GM21360 (cell line): ENCODE results near the gene SIK1.
"Not testable (repeated sequence)": the region's sequence is repeated elsewhere in the genome, so short reads cannot be mapped to it uniquely, and the experiment has no call there.

Source experiments
- ATAC-seq: cut with Tn5 transposase; IDR thresholded peaks from one replicate; pipeline ENCODE4 v1.9.1; 2021; ENCODE audit warnings: mild to moderate bottlenecking, moderate library complexity; ENCODE audit not compliant: unreplicated experiment

SIK1 gene

GRCh38 chr21:43398000-43398399 is 28.9 kb downstream of the SIK1 start:
- ATAC-seq, result not testable (repeated sequence)

- not testable (repeated sequence) for ATAC-seq
Observed at GRCh38 chr21:43397439-43397808, 29.5 kb downstream of the SIK1 start.

DNA sequence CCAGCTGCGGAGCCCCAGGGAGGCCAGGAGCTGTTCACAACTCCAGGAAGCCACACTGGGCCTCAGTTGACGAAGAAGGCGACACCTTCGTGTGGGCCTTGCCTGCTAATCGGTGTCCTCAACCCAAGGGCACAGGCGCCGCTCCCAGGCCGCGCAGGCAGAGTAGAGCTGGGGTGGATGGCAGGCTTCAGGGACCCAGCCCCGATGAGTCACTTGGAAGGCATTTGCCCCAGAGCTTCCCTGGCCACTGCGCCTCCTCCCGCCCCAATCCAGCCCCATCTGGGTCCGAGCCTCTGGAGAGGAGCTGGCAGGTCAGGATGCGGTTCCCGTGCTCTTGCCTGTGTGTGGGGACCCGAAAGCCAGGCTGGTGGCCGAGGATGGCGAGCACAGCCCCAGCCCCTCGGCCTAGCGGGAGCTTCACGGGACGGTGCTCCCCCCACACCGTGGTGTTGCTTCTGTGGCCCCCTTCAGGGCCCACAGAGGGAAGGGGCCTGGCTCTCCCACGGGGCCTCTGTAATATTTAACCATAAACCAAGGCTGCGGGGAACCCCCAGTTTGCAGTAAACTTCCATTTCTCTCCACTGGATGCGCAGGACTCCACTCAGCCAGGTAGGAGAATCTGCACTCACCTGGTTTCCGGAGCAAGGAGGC is 30.0 kb downstream of the SIK1 start:
- not testable (repeated sequence) for ATAC-seq

- not testable (repeated sequence) for ATAC-seq
Observed at GRCh38 chr21:43383351-43383750, 43.6 kb downstream of the SIK1 start.

DNA sequence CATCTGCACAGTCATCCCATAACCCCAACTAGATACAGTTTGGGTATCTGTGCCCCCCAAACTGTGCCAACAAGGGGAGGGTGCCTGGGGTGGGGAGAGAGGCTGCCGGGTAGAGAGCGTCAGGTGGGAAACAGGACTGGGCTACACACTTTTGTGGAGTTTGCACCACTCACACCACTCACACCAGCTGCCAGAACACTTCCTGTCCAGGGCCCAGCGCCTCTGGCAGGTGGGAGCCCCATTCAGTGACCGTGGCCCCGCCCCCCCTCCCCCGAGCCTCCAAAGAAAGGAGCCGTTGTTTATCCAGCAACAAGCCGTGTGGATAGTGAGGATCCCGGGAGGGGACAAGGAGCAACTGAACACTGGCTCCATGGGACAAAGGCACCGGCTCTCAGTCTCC is 44.0 kb downstream of the SIK1 start:
- ATAC-seq, result not testable (repeated sequence)

DNA sequence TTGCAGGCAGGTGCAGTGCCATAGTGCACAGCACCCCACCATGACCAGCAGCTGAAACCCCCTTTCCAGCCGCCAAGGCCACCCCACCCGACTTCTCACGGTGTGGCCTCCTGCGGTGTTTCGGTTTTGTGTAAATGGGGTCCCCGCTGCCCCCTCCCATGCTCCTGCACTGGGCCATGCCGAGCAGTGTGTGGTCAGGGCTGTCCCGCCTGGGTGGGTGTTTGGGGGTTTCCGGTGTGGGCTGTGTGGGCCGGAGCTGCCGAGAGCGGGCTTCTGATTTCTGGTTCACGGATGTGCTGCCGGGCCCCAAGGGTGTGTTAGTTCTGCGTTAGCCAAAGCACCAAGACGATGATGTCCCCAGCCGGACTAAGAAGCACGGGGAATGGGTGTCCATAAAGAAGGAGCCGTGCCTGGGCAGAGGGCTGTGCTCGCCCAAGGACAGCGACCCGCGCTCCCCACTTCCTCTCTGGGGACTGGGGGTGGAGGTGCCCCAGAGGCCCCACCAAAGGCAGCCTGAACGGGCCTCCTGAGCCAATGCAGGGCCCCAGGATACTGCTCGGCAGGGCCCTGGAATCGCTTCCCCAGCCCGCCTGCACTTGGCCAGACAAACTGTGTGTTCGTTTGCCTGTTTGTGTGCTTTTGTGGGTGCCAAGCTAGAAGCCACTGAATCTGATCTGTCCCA is 45.9 kb downstream of the SIK1 start:
- ATAC-seq, result not testable (repeated sequence)

- ATAC-seq, result not testable (repeated sequence)
Observed at GRCh38 chr21:43380337-43380736, 46.6 kb downstream of the SIK1 start.

DNA sequence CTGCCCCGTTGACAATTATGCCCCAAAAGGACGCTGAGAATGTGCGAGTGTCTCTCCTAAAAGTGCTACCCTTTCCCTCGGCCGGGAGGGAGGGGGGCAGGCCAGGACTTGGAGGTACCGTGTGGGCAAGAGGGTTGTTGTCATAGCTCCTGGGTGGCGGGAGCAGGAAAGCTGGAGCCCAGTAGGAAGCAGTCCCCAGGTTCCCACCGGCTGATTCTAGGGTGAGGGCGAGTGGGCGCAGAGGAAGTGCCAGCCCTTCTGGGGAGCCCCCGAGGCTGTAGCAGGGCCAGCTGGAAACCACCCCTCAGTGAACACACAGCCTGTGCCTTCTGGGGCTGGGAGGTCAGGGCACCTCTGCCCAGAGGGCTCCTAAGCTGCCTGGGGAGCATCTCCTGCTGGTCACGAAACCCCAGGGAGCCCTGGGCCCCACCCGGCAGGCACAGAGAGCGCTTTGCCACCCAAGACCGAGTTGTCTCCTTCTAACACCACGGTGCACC is 47.3 kb downstream of the SIK1 start:
- ATAC-seq, result not testable (repeated sequence)

GRCh38 chr21:43376478-43376882 is 50.5 kb downstream of the SIK1 start:
- ATAC-seq, result no peak

DNA sequence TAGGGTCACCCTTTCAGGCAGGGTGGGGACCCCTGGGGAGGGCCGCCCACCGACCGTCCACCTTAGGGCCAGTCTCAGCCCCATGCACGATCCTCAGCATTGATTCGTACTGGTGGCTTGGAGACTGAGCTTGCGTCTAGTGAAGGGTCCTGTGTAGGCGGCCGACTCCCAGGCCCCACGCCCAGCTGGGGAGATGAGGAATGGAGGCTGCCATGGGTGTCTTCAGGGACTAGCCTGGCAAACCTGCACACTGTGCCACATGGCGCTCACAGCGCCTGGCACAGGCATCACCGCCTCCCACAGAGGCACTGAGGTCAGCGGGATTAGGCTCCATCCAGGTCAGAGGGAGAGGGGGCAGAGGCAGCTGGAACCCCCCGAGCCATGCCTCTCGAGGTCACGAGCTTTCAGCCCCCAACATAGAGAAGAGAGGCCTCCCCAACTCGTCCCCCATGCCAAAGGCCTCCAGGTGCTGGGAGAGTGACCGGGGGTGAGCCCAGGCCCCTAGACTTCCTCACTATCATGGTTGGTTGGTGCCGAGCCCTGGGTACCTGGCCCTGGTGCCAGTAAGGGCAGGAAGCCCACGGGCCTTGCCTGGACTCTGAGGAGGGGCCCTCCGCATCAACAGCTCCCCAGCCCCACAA is 51.0 kb downstream of the SIK1 start:
- ATAC-seq, result no peak

GRCh38 chr21:43375006-43375836 is 51.7 kb downstream of the SIK1 start:
- no peak for ATAC-seq

DNA sequence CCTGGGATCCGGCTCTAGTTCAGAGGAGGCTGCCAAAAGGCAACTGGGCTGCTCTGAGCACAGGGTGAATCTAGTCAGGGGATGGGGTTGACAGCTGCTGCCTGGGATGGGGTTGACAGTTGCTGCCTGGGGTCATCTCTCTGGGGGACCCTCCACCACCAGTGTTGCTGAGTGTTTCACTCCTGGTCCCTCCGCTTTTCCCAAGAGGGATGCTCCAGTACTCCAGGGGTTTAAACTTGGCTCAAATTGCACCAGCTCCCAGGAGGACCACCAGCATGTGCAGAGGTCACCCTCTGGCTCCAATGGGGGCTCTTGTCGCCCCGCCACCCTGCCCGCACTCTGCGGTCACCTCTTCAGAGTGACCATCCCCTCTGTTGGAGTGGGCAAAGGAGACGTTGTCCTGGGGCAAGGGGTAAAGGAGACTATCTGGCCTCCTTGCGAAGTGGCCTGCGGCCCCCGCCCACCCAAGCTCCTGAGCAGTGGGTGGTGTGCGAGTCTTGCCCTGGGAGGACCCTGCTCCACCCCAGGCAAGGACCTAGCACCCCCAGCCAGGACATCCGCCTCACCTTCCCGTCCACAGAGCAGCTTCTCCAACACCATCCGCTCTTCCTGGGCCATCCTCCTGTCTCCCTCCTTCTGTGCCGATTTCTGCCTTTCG is 52.6 kb downstream of the SIK1 start:
- no peak for ATAC-seq

DNA sequence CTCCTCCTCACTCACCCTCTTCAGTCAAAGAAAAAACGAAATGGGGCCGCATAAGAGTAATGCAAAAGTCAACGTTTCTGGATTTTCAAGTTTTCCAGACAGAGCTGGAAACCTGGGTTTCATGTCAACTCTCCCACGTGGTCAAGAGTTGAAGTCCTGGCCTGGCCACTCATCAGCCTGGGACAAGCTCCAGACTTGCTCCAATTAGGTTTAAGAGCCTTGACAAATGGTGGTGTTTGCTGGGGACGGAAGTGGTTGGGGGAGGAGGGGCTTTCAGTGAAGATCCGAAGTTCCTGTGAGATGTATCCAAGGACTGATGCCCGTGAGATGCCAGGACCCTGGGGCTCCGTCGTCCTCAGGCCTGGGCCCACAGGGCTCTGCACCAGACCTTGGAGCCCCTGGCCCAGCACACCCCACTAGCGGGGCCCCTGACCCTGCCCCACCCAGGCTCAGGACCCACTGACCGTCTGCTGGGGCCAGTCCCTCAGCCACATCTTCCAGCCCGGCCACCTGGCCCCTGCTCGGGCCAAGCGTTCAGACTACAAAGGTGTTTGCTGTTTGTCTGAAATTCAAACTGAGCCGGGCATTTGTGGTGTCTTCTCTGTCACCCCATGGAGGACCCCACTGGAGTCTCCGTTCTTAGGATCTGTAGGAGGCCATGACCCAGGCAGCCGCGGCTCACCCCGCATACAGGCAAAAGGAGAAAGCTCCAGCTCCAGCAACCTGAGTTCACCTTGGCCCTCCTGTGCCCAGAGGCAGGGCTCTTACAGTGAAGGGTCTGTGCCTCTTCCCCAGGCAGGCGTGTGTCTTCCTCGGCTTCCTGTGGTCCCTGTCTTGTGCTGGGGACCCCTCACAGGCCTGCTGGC is 53.3 kb downstream of the SIK1 start:
- ATAC-seq, result no peak

- no peak for ATAC-seq
Observed at GRCh38 chr21:43372663-43373361, 54.1 kb downstream of the SIK1 start.

DNA sequence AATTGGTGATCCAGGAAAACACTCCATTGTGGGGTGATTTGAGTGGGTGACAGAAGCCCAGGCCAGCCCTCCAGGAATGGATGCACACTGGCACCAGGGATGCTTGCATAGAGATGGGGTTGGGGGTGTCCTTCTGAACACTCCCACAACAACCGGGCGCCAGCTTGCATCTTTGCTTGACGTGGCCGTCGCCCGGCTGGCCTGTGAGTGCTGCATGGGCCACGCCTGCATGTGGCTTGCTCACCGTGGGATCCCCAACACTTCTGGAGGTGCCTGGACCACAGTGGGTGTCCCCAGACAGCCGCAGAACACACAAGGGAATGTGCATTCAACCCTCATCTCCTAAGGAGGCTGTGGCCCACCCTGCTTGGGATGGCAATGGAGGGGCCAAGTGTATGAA is 55.1 kb downstream of the SIK1 start:
- ATAC-seq, result no peak

GRCh38 chr21:43370888-43371570 is 55.9 kb downstream of the SIK1 start:
- no peak for ATAC-seq

DNA sequence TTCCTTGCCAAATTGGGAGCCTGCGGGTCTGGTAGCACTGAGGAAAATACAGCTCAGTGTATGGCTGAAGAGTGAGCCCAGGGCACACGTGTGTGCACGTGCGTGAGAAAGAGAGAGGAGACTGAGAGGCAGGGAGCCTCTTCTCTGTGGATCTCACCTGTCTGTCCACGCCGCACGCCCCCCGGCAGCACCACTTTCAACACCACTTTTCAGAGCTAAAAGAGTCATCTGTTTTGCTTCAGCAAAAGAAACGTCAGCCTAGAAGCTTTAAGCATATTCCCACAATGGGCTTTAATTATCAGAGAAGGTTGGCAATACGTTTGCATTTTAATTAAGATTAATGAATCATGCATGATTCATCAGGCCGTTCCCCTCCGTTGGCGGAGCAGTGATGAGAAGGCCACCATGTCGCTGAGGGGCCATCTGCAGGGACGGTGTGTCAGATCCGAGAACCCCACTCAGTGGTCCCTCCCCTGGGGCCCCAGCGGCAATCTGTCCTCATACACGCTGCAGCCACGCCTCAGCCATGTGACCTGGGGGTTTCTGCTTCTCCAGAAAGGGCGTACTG is 56.8 kb downstream of the SIK1 start:
- no peak for ATAC-seq

GRCh38 chr21:43369596-43370090 is 57.3 kb downstream of the SIK1 start:
- no peak for ATAC-seq
